LHCN-M2 (cell line): ENCODE measurements around the gene GBX1. TPM values are rescaled to one million over a fixed set of nuclear protein-coding genes. Genes with fewer than 3 reads are reported as not detected.

Experiments used
- DNase-seq: peaks from one replicate; pipeline ENCODE4 v3.0.0-alpha.2; 2012; ENCODE audit warnings: low read depth
- polyA plus RNA-seq: library from polyadenylated mRNA; unstranded; fragments of >200 nt; gene quantifications from one replicate; pipeline ENCODE4 v1.2.1, GENCODE V29; 2012; ENCODE audit warnings: missing spikeins
- total RNA-seq: library from RNA; depleted of rRNA; stranded (reverse); fragments of >200 nt; gene quantifications from 2 replicates; pipeline ENCODE4 v1.2.3, GENCODE V29; 2014; rRNA removed

Gene GBX1
- not detected in 2 replicates for total RNA-seq
- not detected for polyA plus RNA-seq

DNA sequence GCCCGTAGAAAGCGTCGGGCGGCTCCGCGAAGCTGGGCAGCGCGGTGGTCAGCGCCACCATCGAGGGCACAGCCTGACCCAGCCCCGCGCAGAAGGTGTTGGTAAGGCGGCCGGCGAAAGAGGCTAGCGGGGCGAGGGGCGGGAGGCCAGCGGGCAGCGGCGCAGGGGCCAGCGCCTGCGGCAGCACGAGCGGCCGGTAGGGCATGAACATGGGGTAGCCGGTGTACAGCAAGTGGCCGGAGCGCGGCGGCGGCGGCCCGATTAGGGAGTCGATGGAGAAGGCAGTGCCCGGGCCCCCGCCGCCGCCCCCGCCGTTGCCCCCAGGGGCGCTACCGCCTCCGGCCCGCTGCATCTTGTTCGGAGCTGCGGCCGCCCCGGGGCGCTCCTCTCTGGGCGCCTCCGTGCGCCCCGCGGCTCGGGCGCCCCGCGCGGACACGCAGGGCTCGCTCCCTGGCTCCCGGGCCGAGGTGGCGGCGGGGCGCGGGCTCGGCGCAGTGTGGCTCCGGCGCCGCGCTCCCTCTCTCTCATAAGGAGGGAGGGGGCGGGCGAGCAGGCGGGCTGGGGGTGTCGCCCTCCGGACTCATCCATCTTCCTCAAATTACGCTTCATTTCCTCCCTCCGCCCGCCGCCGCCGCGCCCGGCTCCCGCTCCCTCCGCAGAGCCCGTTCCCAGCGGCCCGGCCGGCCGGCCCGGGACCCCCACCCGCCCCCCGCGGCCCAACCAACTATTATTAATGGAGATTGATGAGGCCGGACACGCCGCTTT, at the start of gene GBX1:
Gene GBX1, minus strand, starts transcription at position 498 of the 765 bp plus-strand sequence. Its CDS starts 146 bp downstream, at position 352.
- no peak for DNase-seq

DNA sequence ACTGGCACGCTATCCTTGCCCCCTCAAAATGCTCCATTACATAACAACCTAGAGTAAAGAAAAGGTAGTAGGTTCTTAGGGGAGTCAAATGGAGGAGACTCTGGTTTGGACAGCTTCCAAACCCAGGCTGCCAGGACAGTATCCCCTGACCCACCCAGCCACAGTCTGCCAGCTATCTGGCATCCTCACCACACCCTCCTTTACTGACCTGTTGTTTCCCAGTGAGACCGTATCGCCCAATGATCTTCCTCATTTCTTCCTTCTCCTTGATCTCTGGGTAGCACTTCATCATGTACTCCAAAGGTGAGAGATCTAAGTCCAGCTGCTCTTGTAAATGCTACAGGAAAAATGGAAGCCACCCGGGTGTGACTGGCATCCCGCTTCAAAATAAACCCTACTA, 47.9 kb upstream of the GBX1 start:
- no peak for DNase-seq

DNA sequence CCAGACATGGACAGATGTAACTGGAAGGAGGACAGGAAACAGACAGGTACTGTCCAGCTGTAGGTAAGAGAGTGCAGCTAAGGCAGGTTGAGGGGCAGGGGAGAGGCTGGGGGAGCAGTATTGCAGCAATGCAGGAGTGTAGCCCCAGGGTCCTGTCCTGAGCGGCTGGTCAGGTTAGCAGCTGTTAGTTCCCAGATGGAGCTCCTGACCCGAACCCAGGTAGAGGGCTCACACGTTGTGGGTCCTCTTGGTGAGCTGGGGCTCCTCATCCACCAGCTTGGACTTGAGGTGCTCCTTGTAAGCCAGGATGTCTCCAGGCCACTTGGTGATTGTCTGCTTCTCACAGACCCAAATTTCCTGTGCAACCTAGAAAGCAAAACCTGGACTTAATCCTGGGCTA, 46.3 kb upstream of the GBX1 start:
- no peak for DNase-seq

DNA sequence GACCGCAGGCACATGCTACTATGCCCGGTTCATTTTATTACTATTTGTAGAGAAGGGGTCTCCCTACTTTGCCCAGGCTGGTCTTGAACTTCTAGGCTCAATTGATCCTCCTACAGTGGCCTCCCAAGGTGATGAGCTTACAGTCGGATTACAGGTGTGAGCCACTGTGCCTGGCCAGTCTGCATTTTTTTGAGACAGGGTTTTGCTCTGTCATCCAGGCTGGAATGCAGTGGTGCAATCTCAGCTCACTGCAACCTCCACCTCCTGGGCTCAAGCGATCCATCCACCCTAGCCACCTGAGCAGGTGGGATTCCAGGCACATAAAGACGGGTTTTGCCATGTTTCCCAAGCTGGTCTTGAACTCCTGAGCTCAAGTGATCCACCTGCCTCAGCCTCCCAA, 45.1 kb upstream of the GBX1 start:
- DNase-seq = no peak

DNA sequence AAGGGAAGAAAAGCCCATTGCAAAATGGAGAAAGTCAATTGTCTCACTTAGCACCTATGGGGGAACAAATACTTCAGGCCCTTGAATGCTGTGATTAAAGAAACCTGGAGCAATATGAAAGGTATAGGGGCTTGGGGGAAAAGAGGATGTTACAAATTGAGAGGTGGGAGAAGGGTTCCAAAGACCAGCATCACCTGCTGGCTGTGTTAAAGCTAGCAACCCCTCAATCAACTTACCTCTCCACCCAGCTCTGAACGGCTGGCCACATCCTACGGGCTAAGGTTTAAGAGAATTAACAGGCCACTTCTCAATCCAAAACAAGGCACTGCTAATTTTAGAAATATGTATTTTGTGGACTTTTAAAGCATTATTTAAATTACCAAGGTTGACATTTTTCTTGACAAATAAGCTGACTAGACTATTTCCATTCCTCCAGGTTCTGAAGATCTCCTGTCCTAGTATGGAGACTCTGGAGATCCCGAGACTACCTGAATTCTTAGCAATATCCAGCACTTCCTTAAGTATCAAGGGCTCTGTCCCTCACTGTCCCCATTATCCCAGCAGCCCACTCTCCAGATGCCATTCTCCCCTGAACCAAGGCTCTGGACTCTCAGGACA, 43.8 kb upstream of the GBX1 start:
- no peak for DNase-seq

DNA sequence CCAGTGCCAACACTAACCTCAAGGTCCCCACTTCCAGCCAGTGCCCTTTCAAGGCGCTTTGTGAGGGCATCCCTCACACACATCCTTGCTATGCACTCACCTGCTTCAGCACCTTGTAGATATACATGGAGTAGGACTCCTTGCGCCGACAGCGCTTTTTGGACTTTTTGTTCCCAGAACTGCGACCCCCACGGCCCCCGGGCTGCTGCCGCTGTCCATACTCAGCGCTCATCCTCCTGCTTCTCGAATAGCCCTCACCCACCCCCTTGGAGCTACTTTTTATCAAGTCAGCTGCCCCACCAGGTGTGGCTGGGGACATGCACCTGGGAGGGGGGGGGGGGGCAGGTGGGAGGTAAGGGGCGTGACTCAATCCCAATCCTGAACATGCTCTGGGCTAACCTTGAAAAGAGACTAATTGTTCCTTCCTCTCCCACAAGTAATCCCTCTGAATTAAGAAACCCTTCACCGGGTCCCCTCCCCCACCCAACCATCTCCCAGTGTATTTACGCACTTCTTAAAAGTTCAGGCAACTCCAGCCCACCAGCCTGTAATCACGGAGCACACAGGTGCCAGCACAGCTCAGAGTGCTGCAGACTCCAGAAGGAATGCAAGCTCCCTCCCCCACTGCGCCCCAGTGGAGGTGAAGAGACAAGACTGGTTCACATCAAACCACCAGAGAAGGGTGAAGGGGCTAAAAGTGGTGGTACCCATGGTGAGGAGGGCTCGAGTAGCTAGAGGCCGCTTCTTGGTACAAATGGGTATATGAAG, 42.8 kb upstream of the GBX1 start, which contains the start of gene H2BK1:
Gene H2BK1, minus strand, starts transcription at position 402 of the 768 bp plus-strand sequence. Its CDS starts 170 bp downstream, at position 232.
- DNase-seq = no peak

DNA sequence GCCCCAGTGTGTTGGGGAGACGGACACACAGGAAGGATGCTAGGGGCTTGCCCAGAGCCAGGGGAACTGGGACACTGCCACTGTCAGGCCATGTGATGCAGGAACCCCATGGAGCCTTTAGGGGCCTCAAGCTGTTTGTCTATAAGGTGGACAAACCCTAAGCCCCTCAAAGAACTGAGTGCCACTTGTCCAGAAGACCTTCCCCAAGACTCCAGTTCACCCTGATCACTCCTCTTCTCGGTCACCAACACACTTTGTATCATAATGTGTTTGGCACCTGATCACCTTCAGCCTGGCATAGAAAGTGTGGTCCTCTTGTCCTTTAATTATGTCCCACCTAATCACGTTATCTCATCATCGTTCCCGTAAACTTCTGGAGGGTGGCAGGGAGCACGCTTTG, 42.1 kb upstream of the GBX1 start:
- DNase-seq = no peak

DNA sequence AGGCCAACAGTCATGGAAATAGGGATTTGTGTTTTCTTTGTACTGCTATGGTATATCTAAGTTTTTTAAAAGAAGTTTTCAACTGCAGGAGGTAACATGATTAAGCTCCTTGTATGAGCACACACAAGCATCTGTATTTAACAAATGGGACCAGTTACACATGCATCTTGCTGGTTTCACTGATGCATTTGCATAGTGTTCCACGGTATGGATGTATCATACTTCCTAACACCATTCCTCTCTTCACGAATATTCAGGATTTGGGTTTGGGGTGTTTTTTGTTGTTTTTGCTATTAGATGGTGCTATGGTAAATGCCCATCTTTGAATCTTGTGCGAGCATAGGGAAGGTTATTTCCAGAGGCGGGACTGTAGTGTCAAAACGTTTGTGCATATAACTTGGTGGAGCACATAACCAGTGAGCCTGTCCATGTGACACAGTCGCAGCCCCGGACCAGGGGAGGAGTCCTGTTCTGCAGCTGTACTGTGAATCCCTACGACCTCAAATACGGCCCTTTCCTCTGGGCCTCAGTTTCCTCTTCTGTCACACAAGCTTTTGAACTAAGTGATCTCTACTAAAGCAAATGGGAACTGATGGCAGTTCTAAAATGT, 40.9 kb upstream of the GBX1 start:
- no peak for DNase-seq

DNA sequence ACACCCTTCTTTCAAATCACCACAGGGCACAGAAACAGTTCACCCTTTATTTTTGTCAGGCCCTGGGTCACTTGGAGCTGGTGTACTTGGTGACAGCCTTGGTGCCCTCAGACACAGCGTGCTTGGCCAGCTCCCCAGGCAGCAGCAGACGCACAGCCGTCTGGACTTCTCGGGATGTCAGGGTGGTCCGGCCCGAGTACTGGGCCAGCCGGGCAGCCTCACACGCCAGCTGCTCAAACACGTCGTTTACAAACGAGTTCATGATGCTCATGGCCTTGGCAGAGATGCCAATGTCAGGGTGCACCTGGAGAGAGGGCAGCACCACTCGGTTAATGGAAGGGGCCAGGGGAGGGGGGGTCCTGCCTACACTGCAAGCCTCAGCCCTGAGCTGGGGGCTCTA, 40.3 kb upstream of the GBX1 start:
- DNase-seq = no peak

DNA sequence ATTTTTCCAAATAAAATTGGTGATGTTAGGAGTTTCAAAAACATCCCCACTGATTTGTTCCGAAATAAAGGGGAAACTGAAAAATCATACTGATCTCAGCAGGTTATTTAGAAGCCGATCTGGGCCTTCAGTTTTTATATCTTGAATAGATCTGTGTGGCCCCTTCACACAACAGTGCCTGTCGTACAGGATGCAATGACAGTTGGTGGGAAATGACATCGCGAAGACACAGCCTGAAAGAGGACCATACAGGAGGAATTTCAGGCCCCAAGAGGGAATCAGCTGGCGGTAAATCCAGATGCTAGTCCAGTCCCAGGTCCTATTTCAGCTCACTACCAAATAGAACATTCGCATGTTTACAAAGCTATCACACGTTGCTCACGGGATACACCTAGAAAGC, 39.8 kb upstream of the GBX1 start:
- no peak for DNase-seq

DNA sequence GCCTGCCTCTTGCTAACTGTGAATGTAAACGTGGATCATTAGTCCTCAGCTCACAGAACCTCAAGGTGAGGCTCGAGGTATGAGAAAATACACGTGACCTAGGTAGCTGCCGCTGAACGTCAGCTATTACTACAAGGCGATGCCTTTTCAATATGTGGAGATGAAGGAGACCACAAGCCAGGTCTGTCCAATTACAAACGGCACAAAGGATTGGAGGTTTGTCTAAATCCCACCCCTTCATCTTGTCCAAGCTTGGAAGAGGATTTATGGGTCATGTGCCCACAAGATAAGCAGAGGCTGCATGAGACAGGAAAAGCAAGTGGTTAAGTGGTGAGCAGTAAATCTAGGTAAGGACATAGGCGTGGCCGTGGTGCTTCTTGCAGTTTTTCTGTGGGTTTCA, 39.4 kb upstream of the GBX1 start:
- DNase-seq = no peak

DNA sequence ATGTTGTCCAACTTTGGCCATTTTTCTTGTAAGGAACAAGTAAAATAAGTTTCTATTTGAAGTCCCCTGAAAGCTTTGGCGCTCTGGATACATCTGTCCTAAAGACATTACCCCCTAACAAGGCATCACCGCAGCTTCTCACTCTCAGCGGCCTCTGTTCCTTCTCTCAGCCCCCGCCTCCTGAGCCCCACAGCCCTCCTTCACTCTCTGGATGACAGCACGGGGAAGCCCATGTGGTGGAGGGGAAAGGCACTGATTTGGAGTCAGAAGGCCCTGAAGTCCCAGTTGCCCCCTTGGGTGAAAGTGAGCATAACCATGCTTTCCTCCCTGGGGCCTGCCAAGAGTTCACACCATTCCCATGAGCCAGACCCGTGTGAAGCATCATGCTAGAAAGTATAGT, 38.2 kb upstream of the GBX1 start:
- no peak for DNase-seq

DNA sequence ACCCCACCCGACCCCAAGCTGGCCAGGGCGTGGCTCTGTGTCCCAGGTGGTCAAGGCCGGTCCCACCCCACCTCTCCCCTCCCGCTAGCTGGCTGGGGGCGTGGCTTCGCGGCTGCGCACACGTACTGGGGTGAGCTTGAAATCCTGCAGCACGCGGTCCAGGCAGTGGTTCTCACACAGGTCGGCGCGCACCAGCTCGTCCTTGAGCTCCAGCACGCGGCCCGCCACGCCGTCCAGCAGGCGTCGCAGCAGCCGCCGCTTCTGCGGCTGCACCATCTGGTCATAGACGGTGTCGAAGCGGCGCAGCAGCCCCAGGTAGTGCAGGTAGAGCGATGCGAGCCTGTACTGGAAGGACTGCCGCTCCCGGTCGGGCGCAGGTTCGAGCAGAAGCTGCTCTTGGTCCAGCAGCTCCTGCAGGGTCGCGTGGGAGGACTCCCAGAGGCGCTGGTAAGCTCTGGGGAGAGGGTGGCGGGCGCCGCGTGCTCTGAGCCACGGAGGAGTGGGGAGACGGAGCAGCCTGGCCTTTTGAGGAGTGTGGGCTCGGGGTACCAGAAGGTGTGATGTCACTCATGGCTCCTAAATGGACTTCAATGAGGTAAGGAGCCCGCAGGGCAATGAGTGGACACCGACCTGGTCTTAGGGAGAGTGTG, 37.0 kb upstream of the GBX1 start:
- DNase-seq = no peak

DNA sequence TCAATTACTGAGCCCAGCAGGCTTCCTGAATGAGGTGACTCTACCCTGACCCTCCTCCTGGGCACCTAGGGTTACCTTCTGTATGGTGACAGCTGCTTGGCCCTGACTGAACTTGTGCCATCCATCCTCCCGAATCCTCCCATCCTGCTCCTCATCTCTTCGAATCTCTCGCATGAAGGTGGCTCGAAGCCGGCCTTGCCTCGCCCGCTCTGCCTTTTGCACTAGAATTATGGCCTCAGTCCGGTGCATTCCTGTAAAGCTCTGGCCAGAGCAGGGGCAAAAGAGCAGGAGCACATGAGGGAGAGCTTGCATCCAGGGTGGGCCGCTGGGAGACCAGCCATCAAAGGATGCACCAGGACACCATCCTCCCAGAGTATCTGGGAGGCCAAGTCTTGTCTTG, 35.3 kb upstream of the GBX1 start:
- no peak for DNase-seq

DNA sequence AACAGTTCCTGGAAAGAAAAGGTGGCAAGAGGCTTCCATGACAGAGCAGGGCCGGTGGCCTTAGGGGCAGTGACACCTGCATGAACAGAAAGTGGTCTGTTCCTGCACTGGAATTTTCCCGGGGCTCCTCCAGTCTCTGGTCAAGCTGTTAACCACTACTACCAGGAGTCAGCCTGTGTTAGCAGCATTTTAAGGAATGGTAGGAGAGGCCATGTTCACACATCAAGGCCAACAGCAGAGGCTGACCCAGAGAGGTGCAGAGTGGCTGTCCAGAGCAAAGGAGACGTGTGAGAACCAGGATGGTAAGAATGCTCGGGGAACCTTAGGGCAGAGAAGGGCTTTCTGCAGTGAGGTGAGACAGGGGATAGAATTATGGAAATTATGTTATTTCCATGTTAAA, 34.3 kb upstream of the GBX1 start:
- DNase-seq = no peak

DNA sequence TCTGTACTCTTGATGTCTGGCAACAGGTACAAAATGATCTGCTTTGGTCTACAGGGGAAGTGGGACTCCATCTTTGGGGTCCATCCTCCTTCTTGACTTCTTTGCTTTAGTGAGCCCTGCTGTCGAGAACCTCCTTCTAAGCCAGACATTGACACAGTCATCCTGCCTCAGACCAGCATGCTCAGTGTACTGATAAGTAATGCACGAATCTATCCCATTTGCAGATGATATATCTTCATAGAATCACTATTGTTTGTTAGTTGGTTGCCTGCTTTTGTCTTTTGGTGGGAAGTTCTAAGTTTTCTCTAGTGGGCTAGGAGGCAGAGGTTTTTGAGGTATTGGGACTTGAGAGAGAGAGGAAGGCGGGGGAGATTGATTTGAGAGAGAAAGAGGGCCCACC, 33.9 kb upstream of the GBX1 start:
- no peak for DNase-seq

DNA sequence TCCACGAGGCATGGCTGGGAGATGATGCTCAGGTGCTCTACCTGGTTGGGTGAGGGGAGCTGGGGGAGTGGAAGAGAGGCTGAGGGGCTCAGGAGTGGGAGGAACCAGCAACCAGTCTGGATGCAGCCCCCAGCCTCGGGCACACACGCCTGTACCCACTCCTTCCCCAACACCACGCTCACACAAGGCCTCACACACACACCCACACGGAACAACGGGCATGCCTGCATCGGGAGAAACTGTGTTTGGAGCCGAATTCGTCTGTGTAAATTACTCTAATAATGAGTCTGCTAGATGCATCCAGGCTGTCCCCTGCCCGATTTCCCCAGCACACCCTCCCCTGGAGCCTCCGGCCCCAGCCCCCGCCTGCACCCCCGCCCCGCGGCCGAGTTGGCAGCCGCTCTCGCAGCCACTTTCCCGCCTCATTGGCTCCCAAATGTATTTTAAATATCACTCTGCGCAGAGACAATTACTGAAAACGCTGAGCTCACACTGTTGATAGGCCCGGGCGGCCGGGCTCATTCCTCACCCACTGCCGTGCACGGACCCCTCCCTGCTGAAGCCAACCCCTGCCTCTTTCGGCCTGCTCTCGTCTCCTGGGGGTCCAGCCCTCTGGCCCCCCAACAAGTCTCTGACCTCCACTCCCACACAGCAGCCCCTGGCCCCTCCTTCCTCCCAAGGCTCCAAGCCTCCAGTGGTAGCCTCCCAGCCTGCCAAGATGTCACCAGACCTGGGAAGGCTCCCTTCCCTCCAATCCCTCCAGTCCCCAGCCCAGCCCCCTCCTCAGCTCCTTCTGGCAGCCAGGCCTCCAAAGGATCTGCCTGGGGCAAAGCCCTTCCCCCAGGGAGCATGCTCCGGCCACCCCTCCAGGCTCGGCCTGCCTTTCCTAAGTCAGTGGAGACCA, 31.7 kb upstream of the GBX1 start:
- no peak for DNase-seq

DNA sequence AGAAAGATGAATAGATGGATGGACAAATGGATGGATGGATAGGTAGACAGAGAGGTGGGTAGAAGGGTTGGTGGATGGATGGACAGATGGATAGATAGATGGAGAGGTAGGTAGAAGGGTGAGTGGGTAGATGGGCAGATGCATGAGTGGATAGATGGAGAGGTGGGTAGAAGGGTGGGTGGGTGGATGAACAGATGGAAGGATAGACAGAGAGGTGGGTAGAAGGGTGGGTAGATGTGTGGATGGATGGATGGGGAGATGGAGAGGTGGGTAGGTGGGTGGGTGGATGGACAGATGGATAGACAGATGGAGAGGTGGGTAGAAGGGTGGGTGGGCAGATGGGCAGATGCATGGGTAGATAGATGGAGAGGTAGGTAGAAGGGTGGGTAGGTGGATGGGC, 30.4 kb upstream of the GBX1 start:
- DNase-seq = no peak

DNA sequence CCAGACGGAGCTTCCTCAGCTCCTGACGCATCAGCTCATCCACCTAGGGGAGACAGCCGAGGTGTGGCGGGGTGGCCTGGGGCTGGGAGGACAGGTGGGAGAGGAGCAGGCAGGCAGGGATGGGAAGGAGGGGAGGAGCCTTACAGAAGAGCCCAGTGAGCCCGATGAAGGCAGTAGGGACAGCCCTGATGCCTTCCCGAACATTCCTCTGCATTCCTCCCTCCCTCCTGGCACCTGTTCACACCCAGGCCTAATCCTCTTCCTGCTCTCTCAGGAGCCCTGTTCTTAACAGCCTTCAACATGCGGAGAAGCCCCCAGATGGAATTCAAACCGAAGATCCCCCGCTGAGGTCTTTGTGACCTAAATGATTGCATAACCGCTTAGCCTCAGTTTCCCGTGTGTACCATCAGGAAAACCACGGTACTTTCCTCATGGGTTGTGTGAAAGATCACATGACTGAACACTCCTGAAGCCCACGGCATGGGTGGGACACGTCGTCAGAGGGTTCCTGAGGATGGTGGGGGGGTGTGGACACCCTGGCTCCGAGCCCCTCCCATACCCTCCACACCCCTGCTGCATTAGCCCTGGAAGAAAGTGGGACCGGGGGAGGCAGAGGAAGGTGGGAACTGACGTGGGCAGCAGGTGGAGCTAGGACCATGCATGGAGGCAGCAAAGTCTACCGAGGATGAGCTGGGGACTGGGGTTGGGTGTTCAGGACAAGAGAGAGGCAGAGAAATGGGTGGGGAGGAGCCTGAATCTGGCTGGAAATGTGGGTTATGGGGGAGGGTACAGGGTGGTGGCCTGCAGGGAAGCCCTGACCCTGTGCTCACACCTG, 28.3 kb upstream of the GBX1 start:
- no peak for DNase-seq

DNA sequence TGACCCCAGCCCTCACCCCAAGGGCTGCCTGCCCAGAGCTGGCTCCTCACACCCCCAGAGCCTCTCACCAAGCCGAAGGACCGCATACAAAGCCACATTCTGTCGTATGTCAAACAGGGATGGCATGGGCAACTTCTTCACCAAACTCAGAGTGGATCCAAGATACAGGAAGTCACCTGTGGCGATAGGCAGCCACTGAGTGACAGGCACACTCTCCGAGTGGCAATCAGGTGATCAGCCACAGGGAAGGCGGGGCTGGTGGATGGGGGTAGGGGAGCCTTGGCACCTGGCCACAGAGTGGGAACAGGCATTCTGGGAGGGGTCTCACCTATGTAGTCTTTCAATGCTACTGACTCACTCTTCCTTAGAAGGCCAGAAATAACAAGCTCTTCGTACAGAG, 26.7 kb upstream of the GBX1 start:
- no peak for DNase-seq
